ENCODE results near the gene IFNLR1.

Gene IFNLR1

DNA sequence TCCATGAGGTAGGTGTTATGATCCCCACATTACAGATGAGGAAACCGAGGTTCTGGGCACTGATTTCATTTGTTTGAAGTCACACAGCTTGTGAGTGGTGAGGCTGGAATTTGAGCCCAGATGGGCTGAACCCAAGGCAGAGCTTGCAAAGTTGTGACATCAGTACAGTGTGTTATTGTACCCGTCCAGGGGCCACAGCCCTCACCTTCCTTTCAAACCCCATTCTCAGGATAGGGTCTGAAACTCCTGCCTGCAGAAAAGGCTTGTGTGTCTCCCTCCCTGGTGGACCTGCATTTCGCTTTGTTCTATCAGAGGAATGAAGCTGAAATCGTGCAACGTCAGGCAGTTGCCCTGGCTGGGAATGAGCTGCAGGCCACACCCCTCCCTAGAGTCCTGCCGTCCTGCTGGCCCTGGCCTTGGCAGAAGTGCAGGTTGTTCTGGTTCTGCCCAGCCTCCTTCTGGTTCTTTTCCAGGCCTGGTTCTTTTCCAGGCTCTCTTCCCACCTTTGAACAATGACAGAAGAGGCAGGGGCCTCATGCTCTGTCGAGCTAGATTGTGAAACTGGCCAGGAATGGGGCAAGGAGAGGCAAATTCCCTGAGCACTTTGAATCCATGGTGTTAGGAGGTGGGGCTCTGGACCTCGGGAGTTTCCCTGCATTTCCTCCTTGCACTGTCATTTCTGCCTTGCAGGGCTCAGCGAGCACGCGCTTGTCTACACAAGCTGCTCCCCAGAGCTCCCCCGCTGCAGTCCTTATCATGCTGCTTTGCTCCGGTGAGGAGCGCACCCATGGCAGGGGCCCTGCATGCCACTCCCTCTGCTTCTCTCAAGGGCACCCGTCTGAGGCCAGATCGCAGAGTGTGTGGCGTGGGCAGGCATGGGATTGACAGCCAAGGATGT is 67.0 kb downstream of the IFNLR1 start:
- no peak for DNase-seq

DNA sequence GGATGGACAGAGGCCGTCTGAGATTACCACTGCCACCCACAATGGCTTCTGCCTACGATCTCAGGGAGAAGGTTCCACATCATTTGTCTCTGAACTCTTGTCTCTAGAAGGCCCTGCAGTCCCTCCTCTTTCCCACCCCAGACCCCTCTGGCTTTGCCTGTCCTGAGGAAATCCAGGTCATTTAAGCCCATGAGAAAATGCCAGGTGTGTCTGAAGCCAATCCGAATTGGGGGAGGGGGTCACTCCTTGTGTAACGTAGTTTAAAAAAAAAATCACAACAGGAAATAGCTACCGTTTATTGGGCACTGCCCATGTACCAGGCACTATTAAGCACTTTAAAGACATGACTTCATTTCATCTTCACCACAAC is 67.6 kb downstream of the IFNLR1 start:
- no peak for DNase-seq

DNA sequence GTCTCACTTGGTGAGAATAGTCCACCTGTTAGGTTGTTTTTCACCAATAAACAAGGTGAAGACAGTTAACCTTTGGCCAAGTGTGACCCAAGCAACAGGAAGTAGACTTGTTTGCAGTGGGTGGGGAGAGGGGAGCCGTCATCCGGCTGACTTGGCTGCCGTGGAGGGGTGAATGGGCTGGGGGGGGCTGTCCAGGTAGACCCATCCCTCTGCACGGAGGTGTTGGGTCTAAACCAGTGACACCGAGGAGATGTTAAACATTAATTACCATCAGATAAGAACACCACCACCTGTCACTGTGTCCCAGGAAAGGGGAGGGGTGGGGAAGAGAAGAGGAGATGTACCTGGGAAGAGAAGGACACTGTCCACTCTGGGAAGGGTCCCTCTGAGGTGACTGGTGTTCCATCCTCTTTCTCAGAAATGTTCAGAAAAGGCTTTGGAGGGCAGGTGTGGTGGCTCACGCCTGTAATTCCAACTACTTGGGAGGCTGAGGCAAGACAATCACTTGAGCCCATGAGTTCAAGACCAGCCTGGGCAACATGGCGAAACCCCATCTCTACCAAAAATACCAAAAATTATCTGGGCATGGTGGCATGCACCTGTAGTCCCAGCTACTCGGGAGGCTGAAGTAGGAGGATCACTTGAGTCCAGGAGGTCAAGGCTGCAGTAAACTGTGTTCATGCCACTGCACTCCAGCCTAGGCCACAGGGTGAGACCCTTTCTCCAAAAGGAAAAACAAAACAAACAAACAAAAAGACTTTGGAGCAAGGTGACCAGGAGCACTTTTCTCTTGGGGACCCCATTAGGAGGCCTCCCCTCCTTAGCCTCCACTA is 68.5 kb downstream of the IFNLR1 start:
- no peak for DNase-seq

DNA sequence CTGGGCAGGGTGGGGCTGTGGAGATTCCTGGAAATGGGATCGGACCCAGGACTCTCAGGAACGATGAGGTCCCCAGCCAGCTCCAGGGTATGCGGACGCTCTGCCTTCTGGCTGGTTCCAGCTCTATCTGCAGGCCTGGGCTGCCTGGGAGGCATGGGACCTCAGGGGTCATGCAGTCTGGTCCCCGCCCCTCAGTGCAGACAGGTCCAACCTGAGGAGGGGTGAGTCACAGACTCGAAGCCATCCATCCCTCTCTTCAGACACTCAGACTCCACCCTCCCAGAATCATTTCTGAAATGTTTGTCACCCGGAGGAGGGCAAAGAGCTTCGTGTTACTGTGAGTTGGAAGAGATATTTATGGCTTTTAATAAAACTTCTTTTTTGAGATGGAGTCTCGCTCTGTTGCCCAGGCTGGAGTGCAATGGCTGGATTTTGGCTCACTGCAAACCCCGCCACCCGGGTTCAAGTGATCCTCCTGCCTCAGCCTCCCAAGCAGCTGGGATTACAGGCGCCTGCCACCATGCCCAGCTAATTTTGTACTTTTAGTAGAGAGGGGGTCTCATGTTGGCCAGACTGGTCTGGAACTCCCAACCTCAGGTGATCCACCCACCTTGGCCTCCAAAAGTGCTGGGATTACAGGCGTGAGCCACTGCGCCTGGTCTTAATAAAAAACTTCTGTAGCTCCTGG is 69.2 kb downstream of the IFNLR1 start:
- no peak for DNase-seq

DNA sequence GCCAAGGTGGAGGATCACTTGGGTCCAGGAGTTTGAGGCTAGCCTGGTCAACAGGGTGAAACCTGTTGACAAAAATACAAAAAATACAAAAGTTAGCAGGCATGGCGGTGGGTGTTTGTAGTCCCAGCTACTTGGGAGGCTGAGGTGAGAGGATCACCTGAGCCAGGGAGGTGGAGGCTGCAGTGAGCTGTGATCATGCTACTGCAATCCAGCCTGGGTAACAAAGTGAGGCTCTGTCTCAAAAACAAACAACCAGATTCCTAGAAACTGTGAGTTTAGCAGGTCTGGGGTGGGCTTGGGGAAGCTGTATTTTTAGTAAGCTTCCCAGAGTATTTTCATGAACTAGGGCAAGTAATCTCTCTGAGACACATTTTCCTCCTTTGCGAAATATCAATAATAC is 70.0 kb downstream of the IFNLR1 start:
- no peak for DNase-seq

DNA sequence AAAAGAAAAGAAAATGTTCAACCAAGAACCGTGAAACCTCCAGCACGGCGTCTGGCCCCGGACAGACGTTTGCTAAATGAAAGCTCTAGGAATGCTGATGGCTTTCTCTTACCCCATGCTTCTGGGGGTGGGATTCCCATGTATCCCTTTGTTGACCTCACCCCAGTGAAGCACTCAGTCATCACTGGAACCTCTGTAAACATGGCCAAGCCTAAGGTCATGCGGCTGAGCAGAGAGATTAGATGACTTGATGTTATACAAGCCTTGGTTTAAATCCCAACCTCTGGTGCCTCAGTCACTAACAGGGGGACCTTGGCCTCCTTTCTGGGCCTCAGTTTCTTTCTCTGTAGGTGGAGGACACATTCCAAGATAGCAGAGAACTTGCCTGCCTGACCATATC is 72.3 kb downstream of the IFNLR1 start:
- DNase-seq, result no peak

DNA sequence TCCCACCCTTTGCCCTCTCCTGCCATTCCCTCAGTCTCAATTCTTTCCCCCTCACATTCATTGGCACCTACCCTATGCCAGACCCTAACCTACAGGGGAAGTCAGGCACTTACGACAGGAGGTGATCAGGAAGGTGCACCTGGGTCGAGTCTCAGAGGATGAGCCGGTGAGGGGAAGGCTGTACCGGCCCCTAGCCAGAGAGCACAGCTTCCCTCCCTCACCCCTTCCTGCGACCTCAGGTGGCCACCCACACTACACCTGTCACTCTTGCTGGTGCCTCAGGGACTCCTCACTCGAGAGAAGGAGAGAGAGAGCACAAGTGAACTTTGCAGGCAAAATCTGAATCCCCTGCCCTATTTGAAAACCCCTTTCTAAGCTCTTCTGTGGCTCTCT is 73.5 kb downstream of the IFNLR1 start:
- no peak for DNase-seq

DNA sequence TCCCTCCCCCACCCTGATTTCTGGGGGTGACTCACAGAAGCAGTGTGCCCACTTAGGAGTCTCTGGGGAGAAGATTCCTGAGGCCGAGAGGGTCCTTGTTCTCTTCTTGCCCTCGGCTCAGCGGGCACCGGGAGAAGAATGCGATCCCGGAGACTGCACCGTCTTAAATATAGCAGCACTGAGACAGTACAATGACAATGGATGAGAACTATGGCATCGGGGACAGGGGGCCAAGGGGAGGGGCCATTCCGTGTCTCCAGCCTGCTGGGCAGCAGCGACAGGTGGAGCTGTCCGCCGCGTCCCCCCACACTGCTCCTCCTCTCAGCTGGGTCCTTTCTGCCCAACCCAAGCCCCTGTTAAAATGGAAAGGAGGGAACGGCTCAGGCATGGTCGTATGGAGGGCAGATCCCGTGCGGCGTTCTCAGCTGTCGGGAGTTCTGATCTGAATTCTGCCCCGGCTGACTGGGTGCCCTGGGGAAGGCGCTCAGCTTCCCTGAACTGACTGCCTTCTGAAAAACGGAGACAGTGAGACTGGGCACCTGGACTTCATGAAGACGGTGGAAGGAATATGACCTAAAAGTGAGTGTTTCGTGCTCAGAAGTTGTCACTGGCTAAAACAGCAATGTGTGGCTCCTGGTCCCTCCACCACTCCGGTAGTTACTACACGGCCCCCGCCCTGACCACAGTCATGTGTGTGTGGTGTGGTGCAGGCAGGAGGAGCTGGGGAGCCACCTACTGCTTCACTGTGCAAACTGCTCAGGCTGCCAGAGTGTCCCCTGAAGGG is 74.9 kb downstream of the IFNLR1 start, which contains the start of gene MYOM3:
TSS of gene MYOM3 (minus strand) at position 140 of the 784 bp plus-strand sequence. CDS start 3,499 bp downstream, outside the sequence.
- peak; percentile 42 for DNase-seq

DNA sequence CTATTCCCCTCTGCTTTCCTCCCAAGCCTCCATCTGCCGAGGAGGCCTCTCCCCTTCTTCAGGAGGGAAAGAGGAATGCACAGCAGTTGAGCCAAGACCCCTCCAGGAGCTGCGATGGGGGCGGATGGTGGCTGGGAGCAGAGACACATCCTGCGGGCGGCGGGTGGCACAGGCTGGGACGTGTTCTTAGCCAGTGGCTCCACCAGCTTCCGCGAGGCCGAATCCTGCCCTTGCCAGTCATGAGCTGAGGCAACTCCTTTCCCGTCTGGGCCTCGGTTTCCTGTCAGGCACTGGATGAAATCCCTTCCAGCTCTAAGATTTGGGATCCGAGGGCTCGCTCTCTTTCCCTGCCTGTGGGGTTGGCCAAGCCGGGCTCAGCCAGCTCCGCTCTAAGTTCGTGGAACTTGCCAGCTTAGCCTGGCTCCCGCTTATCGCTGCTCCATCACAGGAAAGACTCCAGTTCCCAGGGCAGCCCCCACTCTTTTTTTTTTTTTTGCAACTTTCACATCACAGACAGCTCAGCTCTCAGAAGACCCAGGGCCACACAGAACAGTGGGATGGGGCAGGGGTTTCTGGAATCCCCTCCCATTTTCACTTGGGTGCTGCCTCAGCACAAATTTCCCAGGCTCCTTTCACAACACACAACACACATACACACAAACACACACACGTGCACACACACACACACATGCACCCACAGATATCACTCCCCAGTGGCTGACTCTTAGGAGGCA is 75.7 kb downstream of the IFNLR1 start:
- DNase-seq, result no peak

DNA sequence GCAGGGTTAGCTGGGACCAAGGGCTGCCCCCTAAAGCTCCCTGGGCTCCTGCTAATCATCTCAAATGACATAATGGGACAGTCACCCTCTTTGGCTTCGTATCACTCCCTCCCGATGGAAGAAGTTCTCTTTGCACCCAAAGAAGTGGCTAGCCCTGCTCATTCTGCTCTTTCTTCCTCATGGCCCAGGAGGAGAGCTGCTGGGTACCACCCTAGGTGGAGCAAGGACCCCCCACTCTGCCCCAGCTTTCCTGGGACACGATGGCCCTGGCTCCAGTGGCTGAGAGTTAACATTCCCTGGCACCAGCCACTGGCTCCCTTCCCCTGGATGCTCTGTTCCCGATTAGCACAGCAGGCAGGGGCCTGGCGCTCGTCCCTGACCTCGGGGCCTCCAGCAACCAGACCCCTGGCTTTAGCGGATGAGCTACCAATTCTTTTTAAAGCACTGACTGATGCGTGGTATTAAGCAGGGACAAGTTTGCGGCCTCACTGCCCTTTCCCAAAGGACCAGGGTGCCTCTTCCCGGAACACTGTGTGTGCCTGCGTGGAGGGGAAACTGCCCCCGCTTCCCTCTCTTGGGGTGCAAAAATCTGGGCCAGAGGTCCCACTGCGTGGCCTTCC is 76.3 kb downstream of the IFNLR1 start:
- no peak for DNase-seq

DNA sequence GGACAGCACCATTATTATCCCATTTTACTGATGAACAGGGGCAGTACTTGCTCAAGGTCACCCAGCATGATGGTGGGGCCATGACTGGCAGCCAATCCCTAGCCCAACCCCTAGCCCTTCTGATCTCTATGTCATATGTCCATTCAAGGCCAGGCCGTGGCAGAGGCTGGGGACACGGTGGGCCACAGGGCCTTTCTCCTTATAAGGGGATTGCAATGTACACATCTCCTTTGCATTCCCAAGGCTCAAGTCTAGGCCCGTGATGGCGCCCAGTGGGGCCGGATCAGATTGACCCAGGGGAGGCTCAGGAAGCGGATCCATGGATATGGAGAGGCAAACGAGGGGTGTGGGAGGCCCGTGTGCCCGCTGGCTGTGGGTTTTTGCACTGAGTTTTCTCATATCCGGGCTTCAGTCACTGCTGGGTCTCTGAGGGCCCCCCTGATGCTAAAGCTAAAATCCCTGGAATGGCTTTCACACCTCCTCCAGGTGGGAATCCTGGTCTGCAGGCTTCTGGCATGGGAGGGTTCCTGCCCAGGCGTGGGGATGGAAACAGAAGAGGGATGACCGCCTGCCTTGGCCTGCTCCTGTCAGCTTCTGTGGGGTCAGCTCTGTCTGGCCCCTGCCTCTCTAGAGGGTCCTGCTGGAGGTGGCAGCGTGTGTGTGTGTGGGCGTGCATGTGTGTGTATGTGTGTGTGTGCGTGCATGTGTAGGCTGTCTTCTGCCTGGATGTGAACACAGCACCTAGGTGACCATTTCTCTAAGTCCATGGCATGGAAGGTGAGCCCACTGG is 77.2 kb downstream of the IFNLR1 start:
- no peak for DNase-seq

DNA sequence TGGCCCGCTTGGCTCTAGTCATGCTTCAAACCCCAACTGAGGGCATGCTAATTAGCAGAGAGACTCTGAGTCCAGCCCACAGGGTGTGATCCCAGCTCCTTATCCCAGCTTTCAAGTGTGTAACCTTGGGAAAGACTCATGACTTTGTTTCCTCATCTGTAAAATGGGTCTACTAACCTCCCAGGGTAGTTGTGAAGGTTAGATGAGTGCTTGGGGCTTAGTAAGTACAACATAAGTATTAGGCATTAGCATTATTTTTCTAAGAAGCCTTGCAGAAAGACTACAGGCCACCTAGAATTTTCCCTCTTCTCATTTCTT is 78.0 kb downstream of the IFNLR1 start:
- no peak for DNase-seq

DNA sequence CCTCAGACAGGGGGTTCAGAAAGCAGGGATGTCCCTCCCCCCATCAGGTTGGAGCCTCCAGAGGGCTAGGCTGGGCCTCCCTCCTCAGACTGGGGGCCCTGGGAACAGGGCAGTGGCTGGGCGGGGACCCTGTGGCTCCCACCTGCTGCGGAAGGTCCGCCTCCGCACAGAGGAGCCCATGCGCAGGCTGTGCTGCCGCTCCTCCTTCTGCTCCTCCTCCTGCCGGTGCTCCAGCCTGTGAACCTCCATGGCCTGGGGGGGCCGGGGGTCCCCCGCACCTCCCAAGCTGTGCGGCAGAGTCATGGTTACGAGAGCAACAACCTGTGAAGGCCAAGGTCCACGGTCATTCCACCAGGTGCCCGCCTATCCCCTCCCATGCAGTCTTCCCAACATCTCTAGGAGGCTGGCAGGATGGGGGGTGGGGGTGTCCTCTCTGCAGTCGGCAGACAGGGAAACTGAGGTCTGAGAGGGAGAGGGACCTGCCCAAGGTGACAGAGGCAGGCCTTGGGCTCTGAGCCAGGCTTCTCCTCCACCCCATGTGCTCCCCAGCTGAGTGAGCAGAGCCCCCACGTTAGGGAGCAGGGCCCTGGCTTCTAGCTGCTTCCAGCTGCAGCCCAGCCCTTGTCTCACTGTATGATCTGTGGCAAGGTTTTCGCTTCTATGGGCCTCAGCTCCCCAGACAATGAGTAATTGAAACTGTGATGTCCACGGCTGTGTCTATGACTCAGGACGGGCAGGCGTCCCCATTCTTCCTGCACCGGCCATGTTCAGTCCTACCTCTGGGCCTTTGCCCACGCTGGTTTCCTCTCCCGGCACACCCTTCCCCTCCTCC is 78.5 kb downstream of the IFNLR1 start:
- DNase-seq, result no peak

DNA sequence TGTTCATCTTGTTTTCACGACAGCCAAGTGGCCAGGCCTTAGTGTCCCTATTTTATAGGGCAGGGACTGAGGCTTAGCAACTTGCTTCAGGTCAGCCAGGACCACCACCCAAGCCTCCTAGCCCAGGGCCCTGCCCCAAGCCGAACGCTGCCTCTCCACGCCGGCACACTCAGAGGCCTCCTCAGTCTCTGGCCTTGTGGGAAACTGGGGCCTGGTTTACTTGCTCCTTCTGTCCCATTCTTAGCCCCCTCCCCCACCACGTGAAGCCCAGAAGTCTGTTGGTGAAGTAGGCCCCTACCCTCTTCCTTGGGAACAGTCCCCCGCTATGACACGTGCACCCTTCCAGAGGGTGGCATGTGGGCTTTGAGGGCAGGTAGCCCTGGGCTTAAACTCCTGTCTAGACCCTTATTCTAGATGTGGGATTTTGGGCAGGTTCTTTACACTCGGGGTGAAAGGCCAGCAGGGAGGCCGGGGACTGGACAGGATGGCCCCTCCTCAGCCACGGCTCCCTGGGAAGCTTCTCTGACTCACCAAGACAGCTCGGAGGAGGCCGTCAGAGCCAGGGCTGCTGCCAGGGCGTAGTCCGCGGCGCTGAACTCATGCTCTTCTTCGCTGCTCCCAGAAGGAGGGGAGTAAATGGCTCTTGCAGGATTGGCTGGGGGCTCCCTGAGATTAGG is 79.5 kb downstream of the IFNLR1 start:
- no peak for DNase-seq

DNA sequence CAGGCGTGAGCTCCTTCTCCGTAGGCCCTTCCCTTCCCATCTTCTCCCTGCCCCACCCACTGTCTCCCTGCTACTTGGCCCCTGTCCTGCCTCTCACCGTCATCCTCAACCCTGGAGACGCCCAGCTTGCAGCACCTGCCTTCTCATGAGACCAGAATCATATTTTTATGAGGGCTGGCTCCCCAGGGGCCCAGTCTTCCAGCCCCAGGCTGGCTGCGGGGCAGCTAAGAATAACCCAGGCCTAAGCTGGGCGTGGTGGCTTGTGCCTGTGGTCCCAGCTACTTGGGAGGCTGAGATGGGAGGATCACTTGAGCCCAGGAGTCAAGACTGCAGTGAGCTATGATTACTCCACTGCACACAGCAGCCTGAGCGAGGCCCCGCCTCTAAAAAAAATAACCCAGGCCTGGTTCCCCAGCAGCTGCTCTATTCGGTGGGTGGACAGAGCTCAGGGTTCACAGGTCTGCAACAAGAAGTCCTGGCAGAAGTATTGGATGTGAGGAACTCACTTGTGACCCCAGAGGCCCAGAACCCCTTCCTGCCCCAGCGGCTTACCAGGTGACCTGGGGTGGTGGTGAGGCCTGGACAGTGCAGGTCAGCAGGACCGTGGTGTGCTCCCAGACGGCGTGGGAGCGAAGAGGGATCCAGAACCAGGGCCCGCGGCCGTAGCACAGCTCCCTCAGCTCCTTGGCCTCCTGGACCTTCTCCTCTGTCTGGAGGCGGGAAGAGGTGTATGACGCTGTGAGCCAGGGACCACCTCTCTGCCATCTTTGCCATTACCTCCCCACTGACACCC is 81.5 kb downstream of the IFNLR1 start:
- DNase-seq, result no peak

DNA sequence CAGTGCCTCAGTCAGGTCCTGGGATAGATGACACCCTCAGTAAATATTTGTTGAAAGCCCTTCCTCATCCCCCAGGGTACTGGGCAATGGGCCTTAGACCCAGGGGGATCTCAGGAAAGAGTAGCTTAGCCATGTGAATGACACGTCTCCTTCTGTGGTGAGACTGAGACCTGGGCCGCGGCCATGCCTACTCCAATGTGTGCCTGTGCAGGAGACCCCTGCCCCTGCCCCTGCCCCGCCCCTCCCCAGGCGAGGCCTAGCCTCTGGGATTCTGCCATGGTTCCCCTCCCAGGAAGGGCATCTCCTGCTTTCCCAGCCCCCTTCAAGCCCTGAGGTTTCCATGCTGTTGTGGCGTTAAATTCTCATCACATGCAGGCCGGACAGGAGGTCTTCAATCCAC is 82.2 kb downstream of the IFNLR1 start:
- no peak for DNase-seq
